GM12873 (cell line): ENCODE measurements around the gene TPI1.

Experiments
- TF ChIP-seq, protein P1 (sequence below): IDR thresholded peaks from 2 replicates; pipeline ENCODE4 v1.5.1; 2012; ENCODE audit warnings: low read depth, mild to moderate bottlenecking, moderate library complexity, low read length, control low read depth; ENCODE audit not compliant: insufficient read depth; ENCODE audit errors: missing control alignments

The TPI1 gene

GRCh38 chr12:6883683-6884082, 16.4 kb downstream of the TPI1 start:
- TF ChIP-seq, protein P1, sequence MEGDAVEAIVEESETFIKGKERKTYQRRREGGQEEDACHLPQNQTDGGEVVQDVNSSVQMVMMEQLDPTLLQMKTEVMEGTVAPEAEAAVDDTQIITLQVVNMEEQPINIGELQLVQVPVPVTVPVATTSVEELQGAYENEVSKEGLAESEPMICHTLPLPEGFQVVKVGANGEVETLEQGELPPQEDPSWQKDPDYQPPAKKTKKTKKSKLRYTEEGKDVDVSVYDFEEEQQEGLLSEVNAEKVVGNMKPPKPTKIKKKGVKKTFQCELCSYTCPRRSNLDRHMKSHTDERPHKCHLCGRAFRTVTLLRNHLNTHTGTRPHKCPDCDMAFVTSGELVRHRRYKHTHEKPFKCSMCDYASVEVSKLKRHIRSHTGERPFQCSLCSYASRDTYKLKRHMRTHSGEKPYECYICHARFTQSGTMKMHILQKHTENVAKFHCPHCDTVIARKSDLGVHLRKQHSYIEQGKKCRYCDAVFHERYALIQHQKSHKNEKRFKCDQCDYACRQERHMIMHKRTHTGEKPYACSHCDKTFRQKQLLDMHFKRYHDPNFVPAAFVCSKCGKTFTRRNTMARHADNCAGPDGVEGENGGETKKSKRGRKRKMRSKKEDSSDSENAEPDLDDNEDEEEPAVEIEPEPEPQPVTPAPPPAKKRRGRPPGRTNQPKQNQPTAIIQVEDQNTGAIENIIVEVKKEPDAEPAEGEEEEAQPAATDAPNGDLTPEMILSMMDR = no peak

DNA sequence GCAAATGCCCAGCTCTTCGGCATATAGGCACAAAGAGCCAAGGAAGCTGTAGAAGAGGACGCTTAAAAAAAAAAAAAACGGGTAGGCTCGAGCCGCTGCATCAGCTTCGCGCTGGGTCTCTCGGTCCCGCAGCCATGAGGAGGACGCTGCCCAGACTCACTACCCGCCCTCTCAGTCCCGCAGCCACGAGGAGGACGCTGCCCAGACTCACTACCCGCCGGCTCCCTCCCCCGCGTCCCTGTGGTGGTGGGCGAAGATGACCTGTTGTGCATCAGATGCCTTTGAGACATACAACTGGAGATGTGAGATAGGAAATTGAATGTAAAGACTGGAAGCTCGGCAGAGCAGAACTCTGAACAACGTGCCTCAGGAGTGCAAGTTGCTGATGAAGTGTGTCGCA, 17.2 kb downstream of the TPI1 start:
- TF ChIP-seq, protein P1 = no peak

- TF ChIP-seq, protein P1 = no peak
Measured at GRCh38 chr12:6887460-6887859, 20.1 kb downstream of the TPI1 start.

- TF ChIP-seq, protein P1 = no peak
Measured at GRCh38 chr12:6888360-6888759, 21.0 kb downstream of the TPI1 start.

- TF ChIP-seq, protein P1 = peak; percentile 75
Measured at GRCh38 chr12:6890789-6891645, 23.7 kb downstream of the TPI1 start.

- TF ChIP-seq, protein P1 = no peak
Measured at GRCh38 chr12:6891646-6892001, 24.3 kb downstream of the TPI1 start.

DNA sequence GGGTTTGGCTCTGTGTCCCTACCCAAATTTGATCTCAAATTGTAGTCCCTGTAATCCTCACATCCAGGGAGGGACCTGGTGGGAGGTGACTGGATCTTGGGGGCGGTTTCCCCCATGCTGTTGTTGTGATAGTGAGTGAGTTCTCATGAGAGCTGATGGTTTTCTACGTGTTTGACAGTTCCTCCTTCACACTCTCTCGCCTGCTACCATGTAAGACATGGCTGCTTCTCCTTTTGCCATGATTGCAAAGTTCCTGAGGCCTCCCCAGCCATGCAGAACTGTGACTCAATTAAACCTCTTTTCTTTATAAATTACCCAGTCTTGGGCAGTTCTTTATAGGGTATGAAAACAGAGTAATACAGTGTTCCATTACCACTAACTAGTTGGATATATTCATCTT, 27.0 kb downstream of the TPI1 start:
- TF ChIP-seq, protein P1 = no peak
